Measurements from ENCODE around the gene KCNH1.

DNA sequence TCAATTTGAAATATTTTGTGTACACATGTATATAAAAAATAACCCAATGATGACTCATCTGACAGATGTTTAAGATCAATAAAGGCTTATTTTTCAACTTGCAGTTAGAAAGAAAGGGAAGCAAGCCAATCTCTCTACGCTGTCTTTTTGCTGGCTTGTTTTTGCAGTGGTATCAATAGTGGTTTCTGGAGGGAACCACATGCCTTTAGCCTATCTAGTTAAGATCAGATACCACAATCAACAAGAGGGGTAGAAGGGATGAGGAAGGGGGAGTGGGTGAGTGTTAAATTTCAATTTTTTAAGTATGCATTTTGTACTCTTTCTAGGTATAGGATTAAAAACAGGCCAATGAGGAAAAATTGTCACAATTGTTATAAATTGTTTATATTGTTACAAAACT, 276.2 kb downstream of the KCNH1 start:
- no peak for TF ChIP-seq CTCF (IDR thresholded peaks at IDR 0.05)
- no peak for TF ChIP-seq POLR2A (IDR thresholded peaks at IDR 0.05)

Measured in testis (tissue), 2 donors.